Measurements from ENCODE around the gene DCP1A. TPM values are rescaled to one million over a fixed set of nuclear protein-coding genes. Genes with fewer than 3 reads are reported as not detected.

Gene DCP1A
- total and polyA plus RNA-seq, 9 of the 15 experiments (the other 6 are each of a cell fraction or from before 2014, with no cell fraction given), result 6.6 to 33.7 (median 13.3) TPM

DNA sequence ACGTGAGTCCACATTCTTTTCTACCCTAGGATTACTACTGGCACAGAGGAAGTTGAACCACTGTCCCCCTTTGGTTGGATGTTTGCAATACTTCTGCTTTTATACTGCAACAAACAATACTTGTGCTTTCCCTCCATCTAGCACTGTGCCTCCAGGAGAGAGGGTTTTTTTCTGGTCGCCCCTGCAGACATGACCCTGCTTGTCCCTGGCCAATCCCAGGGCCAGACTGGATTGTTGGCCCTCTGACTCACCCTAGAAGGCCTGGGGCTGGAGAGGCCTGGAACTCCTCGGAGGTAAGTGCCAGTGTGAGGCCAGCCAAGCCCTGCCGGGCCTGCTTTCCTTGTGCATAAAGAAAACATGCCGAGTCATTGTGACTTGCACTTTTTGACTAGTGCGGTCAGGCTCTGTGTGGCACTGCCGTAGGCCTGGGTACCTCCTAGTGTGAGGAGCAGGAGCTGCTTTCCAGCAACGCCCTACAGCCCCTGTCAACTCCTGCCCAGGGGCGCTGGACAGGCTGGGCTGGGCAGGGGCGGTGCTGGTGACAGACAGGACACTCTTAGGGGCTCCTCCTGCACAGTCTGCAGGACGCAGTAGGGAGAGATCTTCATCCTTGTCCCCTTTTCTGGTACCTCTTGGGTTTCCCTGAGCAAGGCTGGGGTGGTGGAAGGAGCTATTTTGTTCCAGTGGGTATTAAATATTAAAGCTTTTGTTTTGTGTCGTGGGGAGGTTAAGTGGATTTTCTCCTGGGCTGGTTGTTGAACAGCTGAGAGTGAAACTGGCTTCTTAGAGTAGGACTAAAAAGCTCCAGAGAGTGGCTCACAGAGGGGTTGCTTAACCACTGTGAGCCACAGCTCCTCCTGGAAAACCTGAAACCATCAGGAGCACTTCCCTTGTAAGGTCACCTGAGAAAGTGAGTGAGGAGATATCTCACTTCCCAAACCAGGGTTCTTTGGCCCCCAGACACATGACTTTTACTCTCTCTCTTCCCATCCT, 77.2 kb downstream of the DCP1A start (continued):
- TF ChIP-seq SIN3B (IDR thresholded peaks at IDR 0.05; ENCODE audit: low read depth) (no peak; the same call in 1 of the 2 replicates), SMARCC2 (IDR thresholded peaks at IDR 0.05; ENCODE audit: low read depth) (peak; percentile 74), RBFOX2 (IDR thresholded peaks at IDR 0.05; ENCODE audit: low read depth, low read length) (peak; percentile 78), BHLHE40 (IDR thresholded peaks at IDR 0.05; ENCODE audit: low read length) (0 out of 2 replicates have a peak, but pooled peaks have one; percentile 6), SPI1 (IDR thresholded peaks at IDR 0.05; ENCODE audit: borderline replicate concordance, low read depth, low read length) (0 out of 2 replicates have a peak, but pooled peaks have one; percentile 10), NR2C2 (CRISPR knock-in tag; IDR thresholded peaks at IDR 0.05) (no peak), NR2C2 (tag; IDR thresholded peaks at IDR 0.05) (peak; percentile 65; the same call in 1 of the 2 replicates), POLR2AphosphoS5 (IDR thresholded peaks at IDR 0.05; ENCODE audit: control insufficient read depth, insufficient read depth, low read depth, low read length) (peak; percentile 47; the same call in 1 of the 2 replicates), TCF7L2 (IDR thresholded peaks at IDR 0.05; ENCODE audit: low read depth, low read length) (no peak), NUFIP1 (IDR thresholded peaks at IDR 0.05; ENCODE audit: partially characterized antibody) (peak; percentile 29), TRIM24 (IDR thresholded peaks at IDR 0.05) (peak; percentile 37 to 65; a peak in 2 of 4 replicates), TBP (optimal IDR thresholded peaks at IDR 0.05; ENCODE audit: low read depth, low read length) (peak; percentile 73), PCBP1 (IDR thresholded peaks at IDR 0.05; ENCODE audit: low read depth, low read length, poor library complexity, severe bottlenecking) (no peak), RB1 (IDR thresholded peaks at IDR 0.05; ENCODE audit: low read depth) (no peak), ZNF165 (CRISPR knock-in tag; IDR thresholded peaks at IDR 0.05; ENCODE audit: borderline replicate concordance) (0 out of 2 replicates have a peak, but pooled peaks have one; percentile 81), ZNF316 (IDR thresholded peaks at IDR 0.05) (peak; percentile 100), NCOA1 (IDR thresholded peaks at IDR 0.05; ENCODE audit: low read depth) (0 out of 2 replicates have a peak, but pooled peaks have one; percentile 20), FOXM1 (IDR thresholded peaks at IDR 0.05; ENCODE audit: low read depth) (no peak), FOXM1 (CRISPR knock-in tag; IDR thresholded peaks at IDR 0.05; ENCODE audit: low read depth) (no peak), HDAC8 (tag; IDR thresholded peaks at IDR 0.05) (peak; percentile 76; the same call in 1 of the 2 replicates), TAF1 (IDR thresholded peaks at IDR 0.05; ENCODE audit: control insufficient read depth, extremely low read depth, insufficient read depth, low read length, severe bottlenecking) (peak; percentile 67), ZNF239 (CRISPR knock-in tag; IDR thresholded peaks at IDR 0.05) (peak; percentile 60), IFI16 (CRISPR knock-in tag; IDR thresholded peaks at IDR 0.05) (0 out of 2 replicates have a peak, but pooled peaks have one; percentile 52), ADNP (tag; IDR thresholded peaks at IDR 0.05) (no peak), RBM39 (optimal IDR thresholded peaks at IDR 0.05; ENCODE audit: low read depth, low read length) (no peak)
- TF ChIP-seq, protein P1, sequence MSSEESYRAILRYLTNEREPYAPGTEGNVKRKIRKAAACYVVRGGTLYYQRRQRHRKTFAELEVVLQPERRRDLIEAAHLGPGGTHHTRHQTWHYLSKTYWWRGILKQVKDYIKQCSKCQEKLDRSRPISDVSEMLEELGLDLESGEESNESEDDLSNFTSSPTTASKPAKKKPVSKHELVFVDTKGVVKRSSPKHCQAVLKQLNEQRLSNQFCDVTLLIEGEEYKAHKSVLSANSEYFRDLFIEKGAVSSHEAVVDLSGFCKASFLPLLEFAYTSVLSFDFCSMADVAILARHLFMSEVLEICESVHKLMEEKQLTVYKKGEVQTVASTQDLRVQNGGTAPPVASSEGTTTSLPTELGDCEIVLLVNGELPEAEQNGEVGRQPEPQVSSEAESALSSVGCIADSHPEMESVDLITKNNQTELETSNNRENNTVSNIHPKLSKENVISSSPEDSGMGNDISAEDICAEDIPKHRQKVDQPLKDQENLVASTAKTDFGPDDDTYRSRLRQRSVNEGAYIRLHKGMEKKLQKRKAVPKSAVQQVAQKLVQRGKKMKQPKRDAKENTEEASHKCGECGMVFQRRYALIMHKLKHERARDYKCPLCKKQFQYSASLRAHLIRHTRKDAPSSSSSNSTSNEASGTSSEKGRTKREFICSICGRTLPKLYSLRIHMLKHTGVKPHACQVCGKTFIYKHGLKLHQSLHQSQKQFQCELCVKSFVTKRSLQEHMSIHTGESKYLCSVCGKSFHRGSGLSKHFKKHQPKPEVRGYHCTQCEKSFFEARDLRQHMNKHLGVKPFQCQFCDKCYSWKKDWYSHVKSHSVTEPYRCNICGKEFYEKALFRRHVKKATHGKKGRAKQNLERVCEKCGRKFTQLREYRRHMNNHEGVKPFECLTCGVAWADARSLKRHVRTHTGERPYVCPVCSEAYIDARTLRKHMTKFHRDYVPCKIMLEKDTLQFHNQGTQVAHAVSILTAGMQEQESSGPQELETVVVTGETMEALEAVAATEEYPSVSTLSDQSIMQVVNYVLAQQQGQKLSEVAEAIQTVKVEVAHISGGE (CRISPR knock-in tag; IDR thresholded peaks at IDR 0.05), result peak in 1 of 3 experiments; percentile 76; a peak in 2 of 6 replicates

All from K562 (cell line).